Sigmoid colon (tissue), 4 donors: Measurements from ENCODE around the gene RHBDF2.

ENCODE experiments used
- CTCF ChIP-seq, 4 experiments: fragments of 450-650 bp in 3 of 4; fragments of 200-600 bp in 1 of 4; IDR thresholded peaks; one replicate each; pipeline ENCODE4 v1.5.1; 2016 to 2019; ENCODE audit warnings: antibody characterized with exemption in 4 of 4, mild to moderate bottlenecking in 3 of 4, moderate library complexity in 2 of 4
- POLR2AphosphoS5 ChIP-seq, 4 donors: sonication (generic); formaldehyde crosslinking; IDR thresholded peaks; one replicate each; pipeline ENCODE4 v1.6.1; 2017; ENCODE audit warnings: antibody characterized with exemption in 4 of 4

GRCh38 chr17:76492123-76492988 lies 8.9 kb downstream of the RHBDF2 start:
- TF ChIP-seq POLR2AphosphoS5 (IDR thresholded peaks at IDR 0.05) (no peak), CTCF (IDR thresholded peaks at IDR 0.05) (no peak)
